ENCODE results near the gene ATP6V0A1.

GRCh38 chr17:42484304-42484703, 25.6 kb downstream of the ATP6V0A1 start:
- TF ChIP-seq CTCF (IDR thresholded peaks at IDR 0.05) (no peak), POLR2A (IDR thresholded peaks at IDR 0.05) (no peak)
